Measurements from ENCODE around the gene DMTF1. TPM values are rescaled to one million over a fixed set of nuclear protein-coding genes. Genes with fewer than 3 reads are reported as not detected.

DMTF1 gene
- polyA plus RNA-seq, 3 donors = 4.9 to 108 (median 8.3) TPM

- H3K4me1 Mint-ChIP-seq = peaks cover 27% of the 10 kb centered on the region
- no peak overlapping the region for H2AFZ ChIP-seq (ENCODE audit: insufficient read depth, low read depth, low read length, poor library complexity, severe bottlenecking)
- H3K79me2 ChIP-seq (ENCODE audit: insufficient read depth, low read length) = peaks cover 95% of the 10 kb centered on the region
- no peak overlapping the region for H3K4me3 ChIP-seq (replicated peaks in 1 of 3; ENCODE audit: low read depth in 2 of 3, low read length in 3 of 3)
- peaks cover 21 to 31% of the 10 kb centered on the region in 2 donors for H3K36me3 Mint-ChIP-seq
- peaks cover 0 to 14% of the 10 kb centered on the region in 2 donors for H3K4me1 ChIP-seq (ENCODE audit: control insufficient read depth in 1 of 2, insufficient read depth in 2 of 2, low read length in 2 of 2)
- H3K9me3 ChIP-seq (replicated peaks in 1 of 2; ENCODE audit: control insufficient read depth in 1 of 2, insufficient read depth in 1 of 2, low read length in 2 of 2) = peaks cover 13 to 14% of the 10 kb centered on the region in 2 donors
- peaks cover 96% of the 10 kb centered on the region for H4K20me1 ChIP-seq (ENCODE audit: insufficient read depth, low read length)
- peaks cover 9 to 23% (median 11%) of the 10 kb centered on the region in 7 donors for H3K9me3 Mint-ChIP-seq
- H3K9ac ChIP-seq (ENCODE audit: insufficient read depth, low read length, poor library complexity, severe bottlenecking) = no peak overlapping the region
- H3K27ac ChIP-seq (ENCODE audit: low read depth in 1 of 2, low read length in 2 of 2) = no peak overlapping the region
- no peak for TF ChIP-seq CTCF (IDR thresholded peaks at IDR 0.05)
- no peaks in the 10 kb centered on the region for H3K27me3 ChIP-seq (ENCODE audit: control insufficient read depth in 2 of 2, insufficient read depth in 2 of 2, low read length in 2 of 2)
- H3K27me3 Mint-ChIP-seq (ENCODE audit: low read depth in 3 of 3) = no peaks in the 10 kb centered on the region
- intact Hi-C loops (cut with micrococcal nuclease) = loop anchor here (10.0 kb wide), 1 partner anchor 56 kb away; the partner anchor contains the start of gene DMTF1 (in 2 of the 2)
- DNase-seq = no peak
- H3K4me3 Mint-ChIP-seq = no peak overlapping the region
- H3K36me3 ChIP-seq (replicated peaks in 1 of 2; ENCODE audit: control insufficient read depth in 1 of 2, insufficient read depth in 2 of 2, low read length in 2 of 2) = peaks cover 2 to 17% of the 10 kb centered on the region in 2 donors
- WGBS (ENCODE audit: insufficient coverage) = 75% methylated on average over 3 of the region's 3 CpGs
- no peak overlapping the region for H3K27ac Mint-ChIP-seq
- no peak overlapping the region for H3K4me2 ChIP-seq (replicated peaks; ENCODE audit: extremely low read depth, low read length, poor library complexity, severe bottlenecking)
These were observed 58.3 kb downstream of the DMTF1 start for GRCh38 chr7:87210506-87210905.

- Histone ChIP-seq H3K27ac (ENCODE audit: low read depth in 1 of 2, low read length in 2 of 2) (peak overlapping the region in 1 of 2 donors; percentile 58), H2AFZ (ENCODE audit: insufficient read depth, low read depth, low read length, poor library complexity, severe bottlenecking) (no peak overlapping the region), H3K4me1 (ENCODE audit: control insufficient read depth in 1 of 2, insufficient read depth in 2 of 2, low read length in 2 of 2) (peaks cover 13 to 26% of the 10 kb centered on the region in 2 donors), H4K20me1 (ENCODE audit: insufficient read depth, low read length) (peaks cover 100% of the 10 kb centered on the region), H3K4me2 (replicated peaks; ENCODE audit: extremely low read depth, low read length, poor library complexity, severe bottlenecking) (peak overlapping the region; percentile 5), H3K9me3 (replicated peaks in 1 of 2; ENCODE audit: control insufficient read depth in 1 of 2, insufficient read depth in 1 of 2, low read length in 2 of 2) (no peaks in the 10 kb centered on the region), H3K79me2 (ENCODE audit: insufficient read depth, low read length) (peaks cover 97% of the 10 kb centered on the region), H3K9ac (ENCODE audit: insufficient read depth, low read length, poor library complexity, severe bottlenecking) (no peak overlapping the region), H3K27me3 (ENCODE audit: control insufficient read depth in 2 of 2, insufficient read depth in 2 of 2, low read length in 2 of 2) (no peaks in the 10 kb centered on the region), H3K36me3 (replicated peaks in 1 of 2; ENCODE audit: control insufficient read depth in 1 of 2, insufficient read depth in 2 of 2, low read length in 2 of 2) (peaks cover 5 to 9% of the 10 kb centered on the region in 2 donors), H3K4me3 (replicated peaks in 1 of 3; ENCODE audit: low read depth in 2 of 3, low read length in 3 of 3) (no peak overlapping the region)
- no CpG with 5 or more reads among the region's 1 CpG for WGBS (ENCODE audit: insufficient coverage)
- H3K27ac Mint-ChIP-seq = peak overlapping the region in 2 of 7 donors; percentile 58 to 87
- TF ChIP-seq CTCF (IDR thresholded peaks at IDR 0.05) = no peak
- intact Hi-C loops (cut with micrococcal nuclease) = loop anchor here (10.0 kb wide), 1 partner anchor 58 kb away; the partner anchor contains the start of gene DMTF1 (in 2 of the 2)
- H3K4me1 Mint-ChIP-seq = peaks cover 36% of the 10 kb centered on the region
- H3K27me3 Mint-ChIP-seq (ENCODE audit: low read depth in 3 of 3) = no peaks in the 10 kb centered on the region
- peaks cover 0 to 10% (median 2%) of the 10 kb centered on the region in 7 donors for H3K9me3 Mint-ChIP-seq
- peaks cover 13 to 25% of the 10 kb centered on the region in 2 donors for H3K36me3 Mint-ChIP-seq
- H3K4me3 Mint-ChIP-seq = no peak overlapping the region
- DNase-seq = peak in 1 of 3 donors; percentile 7
These were observed 60.2 kb downstream of the DMTF1 start for GRCh38 chr7:87212498-87212897.

Measured in CD14-positive monocyte (primary cell).